NCI-H1930 (cell line): Measurements from ENCODE around the gene RPS6KA2.
"Not testable (repeated sequence)": the region's sequence is repeated elsewhere in the genome, so short reads cannot be mapped to it uniquely, and the experiment has no call there.

ENCODE experiments used
- DNase-seq, 2 experiments: peaks; one replicate each; lab custom pipeline; 2025; lab: John Stamatoyannopoulos, UW

The RPS6KA2 gene

DNA sequence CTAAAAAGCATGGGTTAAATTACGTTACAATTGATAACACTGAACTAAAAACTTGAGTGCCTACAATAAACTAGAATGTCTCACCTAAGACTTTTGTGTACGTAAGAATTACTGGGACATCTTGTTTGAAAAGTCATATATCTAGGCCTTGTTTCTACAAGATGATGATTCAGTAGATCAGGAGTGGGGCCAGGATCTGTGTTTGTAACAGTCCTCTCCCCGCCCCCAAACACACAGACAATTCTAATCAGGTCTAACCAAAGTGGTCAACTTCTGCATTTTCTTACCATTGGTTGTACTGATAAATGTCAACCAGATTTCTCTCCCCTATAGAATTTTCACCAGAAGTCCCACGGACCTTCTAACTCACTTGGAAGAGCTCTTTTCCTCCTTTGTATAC lies 97.5 kb downstream of the RPS6KA2 start:
- no peak for DNase-seq

DNA sequence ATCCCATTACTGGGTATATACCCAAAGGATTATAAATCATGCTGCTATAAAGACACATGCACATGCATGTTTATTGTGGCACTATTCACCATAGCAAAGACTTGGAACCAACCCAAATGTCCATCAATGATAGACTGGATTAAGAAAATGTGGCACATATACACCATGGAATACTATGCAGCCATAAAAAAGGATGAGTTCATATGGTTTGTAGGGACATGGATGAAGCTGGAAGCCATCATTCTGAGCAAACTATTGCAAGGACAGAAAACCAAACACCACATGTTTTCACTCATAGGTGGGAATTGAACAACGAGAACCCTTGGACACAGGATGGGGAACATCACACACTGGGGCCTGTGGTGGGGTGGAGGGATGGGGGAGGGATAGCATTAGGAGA lies 98.0 kb downstream of the RPS6KA2 start:
- DNase-seq = not testable (repeated sequence)

DNA sequence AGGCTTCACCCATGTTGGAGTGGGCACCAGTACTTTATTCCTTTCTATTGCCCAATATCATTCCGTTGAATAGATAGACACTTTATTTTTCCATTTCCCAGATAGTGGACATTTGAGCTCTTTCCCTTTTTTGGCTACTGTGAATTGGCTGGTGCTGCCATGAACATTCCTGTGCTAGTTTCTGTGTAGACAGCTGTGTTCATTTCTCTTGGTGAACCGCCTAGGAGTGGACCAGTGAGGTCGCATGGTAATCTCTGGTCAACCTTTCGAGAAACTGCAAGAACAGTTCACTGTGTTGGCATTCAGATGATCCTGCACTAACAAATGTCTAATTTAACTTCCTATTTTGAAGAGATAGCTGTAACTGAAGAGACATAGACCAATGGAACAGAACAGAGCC lies 99.2 kb downstream of the RPS6KA2 start:
- DNase-seq = no peak

DNA sequence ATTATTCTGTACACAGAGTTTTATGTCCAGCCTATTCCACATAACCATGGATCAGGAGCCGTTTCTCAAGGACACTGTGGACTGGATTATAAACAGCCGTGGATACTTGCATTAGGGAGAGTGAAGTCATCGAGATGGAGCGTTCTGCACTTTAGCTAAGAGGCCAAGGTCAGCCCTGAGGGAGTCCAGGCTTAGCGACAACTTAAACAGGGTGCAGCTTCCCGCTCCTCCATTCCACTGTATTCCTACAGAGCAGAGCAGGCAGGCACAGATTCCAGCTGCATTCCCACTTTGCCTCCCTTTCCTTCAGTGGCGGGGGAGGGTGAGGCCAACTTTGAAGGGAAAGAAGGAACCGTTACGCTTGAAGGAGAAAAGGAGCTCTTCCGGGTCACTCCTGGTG lies 100.1 kb downstream of the RPS6KA2 start:
- no peak for DNase-seq

DNA sequence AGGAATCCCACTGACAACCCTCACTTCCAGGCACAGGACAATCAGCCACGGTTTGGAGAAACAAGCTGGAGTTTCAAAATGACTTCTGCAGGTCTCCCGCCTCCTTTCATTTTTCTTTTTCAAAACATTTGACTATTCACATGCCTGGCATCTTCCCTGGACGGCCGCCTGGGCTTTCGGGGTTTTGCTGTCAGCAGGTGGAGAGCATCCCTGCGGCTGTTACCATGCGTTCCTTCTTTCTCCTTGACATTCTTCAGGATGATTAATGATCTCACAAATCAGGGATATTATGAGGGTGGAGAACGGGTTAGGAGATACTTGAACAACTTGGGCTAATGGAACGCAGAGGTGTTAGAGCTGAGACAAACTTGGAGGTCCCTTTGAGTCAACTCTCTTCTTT lies 101.5 kb downstream of the RPS6KA2 start:
- DNase-seq = no peak

DNA sequence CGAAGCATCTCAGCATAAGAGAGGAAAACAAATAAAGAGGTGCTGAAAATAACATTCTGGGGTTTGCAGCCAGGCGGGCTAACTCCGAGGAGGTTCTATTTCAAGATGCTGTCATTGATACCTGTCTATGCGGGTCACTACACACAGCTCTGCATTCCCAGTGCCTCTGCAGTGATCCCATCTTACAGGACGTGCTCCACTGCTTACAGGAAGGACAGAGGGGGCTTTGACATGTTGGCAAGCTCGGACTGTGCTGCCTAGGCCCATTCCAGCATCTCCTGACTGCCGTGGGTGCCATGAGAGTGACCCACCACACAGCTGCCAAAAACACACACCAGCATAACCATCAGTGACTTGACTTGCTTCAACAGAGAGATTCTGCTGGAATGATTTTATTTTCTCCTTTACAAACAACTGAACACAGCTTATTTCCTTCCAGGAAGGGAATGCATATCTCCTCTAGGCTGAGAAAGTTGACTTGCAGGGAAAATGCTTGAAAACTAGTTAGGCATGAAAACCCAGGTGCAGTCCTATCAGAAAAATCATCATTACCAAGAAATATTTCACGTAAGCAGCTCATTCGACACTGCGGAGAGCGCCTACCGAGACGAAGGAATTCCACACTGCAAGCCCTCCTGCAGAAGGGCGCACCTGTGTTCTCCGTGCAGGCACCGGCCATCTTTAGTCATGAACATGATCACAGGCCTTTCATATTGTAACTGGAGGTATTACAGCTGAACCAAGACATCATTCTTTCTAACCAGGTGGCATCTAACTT lies 103.1 kb downstream of the RPS6KA2 start:
- DNase-seq = no peak

DNA sequence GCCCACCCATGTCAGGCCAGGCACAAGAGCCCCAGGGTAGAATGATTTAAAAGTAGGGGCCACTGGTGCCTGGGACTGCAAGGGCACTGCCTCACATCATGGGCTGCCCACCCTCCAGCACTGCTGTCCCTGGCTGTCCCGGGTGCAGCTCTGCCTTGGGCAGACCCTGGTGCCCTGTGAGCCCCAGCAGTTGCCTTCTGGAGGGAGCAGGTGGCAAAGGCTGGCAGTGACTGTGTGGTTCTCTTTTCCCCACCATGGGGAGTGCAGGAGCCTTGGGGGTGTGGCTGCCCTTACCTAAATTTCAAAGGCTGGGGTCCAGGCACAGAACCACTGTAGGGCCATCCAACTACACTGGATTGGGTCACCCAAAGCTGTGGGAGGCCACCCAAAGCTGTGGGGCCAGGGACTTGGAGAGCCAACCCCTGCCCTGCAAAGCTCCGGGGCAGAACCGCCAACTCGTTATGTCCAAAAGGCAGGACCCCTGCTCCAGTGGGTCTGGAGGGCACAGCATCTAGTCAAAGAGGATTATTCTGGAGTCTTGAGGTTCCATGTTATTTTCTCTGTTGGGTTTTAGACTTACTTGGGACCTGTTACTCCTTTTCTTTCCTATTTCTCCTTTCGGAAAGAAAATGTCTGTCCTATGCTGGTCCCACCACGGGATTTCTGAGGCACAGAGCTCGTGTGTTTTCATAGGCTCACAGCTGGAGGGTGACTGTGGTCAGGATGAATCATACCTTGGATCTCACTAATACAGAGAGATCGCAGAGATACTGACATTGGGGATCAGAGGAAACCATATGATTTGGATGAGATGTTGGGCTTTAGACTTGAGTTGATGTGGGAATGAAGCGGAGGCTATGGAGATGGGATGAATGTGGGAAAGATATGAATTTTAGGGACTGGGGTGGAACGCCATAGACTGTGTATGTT lies 105.9 kb downstream of the RPS6KA2 start:
- DNase-seq = no peak

DNA sequence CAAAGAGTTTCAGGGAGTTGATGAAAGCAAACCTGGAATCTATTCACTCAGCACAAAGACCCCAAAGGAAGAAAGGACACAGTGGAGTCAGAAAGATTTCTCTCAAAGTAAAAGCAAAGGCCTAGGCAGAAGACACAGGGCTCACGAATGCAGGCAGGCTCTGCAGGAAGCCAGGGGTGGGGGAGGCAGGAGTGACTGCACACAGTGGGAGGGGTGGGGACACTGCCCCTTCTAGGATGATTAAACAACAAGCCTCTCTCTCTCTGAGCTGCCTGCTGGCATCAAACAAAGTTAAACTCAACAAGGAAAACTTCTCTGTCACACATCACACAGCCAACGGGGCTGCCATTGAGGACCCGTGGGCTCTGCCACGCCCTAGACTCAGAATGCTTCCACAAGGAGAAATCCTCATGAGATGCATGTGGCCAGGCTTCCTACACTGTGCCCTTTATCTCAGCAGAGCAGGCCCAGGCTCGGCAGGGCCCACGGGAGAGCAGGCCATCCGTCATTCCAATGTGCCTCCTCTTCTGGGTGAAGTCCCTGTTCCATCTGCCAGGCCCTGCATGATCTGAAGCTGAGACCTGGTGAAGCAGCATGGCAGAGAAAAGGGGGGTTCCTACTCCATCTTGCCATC lies 110.7 kb downstream of the RPS6KA2 start:
- DNase-seq = no peak

DNA sequence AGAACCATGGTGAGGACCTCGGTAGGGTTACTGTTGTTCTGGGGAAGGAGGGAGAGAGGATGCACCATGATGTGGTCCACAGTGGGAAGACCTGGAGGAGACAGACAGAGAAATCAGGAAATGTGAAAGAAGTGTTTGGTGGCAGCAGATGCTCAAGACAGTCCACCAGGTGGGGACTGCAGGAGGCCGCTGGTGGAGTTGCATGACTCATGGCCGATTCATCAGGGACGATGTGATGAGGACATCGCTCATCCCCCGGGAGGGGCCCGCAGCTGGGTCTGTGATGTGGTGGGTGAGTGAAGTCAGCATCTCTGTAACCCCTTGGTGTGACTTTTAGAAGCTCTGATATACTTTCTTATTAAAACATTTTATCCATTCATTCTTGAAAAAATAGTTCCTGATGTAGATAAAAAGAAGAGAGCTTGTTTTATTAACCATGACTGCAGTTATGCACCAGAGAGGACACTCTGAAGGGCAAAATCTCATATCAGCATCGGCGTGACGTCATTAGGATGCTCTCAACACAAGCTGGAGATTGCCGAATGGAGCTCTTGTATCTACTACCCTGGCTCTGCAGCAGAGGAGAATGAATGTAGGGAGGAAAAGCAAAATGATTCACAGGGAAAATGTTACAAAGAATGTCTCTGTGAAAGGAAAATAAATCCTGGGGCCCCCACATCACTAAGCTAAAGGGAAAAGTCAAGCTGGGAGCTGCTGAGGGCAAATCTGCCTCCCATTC lies 111.8 kb downstream of the RPS6KA2 start:
- no peak for DNase-seq

DNA sequence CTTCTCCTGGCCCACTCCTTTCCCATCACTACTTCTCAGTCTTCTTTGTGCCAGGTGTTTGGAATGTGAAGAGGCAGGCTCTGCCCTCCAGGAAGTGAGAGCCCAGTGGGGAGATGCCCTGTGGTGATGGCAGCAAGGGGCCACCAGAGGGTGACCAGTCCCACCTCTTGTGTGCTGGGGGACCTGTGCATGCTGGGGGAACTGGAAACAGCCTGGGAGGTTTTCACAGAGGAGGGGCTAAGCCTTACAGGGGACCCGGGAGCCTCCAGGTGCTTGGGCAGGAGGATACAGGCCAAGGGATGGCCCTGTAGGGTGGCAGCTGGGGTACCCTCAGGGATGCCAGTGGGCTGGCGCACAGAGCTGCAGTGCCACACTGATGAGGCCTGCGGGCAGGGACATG lies 112.9 kb downstream of the RPS6KA2 start:
- no peak for DNase-seq

DNA sequence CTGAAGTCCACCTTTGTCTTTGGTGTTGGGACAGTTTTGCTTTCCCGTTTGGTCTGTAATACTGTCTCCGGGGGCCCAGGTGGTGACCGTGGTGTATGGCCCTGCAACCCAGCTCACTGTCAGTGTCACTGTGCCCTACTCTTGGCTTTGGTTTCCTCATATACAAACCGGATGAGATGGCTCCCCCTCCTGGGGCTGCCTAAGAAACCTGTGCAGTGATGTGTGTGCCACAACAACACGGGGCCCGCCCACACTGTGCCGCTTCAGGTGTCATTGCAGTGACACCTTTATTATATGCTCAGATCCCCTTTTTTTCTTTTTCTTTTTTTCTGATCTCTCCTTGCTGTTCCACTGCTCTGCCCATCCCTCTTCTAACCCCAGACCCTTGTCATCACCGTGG lies 114.5 kb downstream of the RPS6KA2 start:
- DNase-seq = no peak

DNA sequence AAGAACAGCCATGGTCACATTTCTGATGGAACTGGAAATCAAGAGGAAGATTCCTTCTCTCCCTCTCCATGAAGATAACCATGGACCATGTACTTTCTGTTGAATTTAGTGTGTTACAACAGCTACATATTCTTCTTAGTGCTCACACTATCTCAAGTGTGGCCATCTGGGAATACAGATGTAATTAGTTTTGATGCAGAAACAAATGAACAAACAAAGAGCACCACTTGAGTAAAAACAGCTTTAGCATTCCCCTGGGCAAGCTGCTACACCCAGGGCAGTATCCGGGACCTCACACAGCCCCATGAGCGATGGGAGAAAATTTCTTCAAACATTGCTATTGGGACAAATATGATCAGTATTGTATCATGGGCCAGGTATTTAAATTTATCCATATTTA lies 115.7 kb downstream of the RPS6KA2 start:
- no peak for DNase-seq

DNA sequence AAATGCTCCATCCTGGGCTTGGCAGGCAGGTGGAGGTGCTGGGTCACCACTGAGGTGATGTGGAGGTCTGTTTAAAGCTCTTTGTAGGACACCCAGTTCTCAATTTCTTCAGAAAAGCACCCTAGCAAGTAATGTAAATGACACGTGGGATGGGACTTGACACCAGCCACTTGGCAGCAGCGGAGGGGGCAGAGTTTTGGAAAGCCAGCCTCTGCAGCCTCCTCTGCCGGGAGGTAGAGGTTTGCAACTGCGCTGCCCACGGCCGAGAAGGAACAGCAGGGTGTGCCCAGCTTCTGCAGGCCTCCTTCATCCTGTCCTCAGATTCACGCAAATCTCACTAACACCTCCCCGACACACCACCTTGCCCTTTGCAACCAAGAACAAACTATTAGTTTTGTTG lies 117.9 kb downstream of the RPS6KA2 start:
- no peak for DNase-seq

DNA sequence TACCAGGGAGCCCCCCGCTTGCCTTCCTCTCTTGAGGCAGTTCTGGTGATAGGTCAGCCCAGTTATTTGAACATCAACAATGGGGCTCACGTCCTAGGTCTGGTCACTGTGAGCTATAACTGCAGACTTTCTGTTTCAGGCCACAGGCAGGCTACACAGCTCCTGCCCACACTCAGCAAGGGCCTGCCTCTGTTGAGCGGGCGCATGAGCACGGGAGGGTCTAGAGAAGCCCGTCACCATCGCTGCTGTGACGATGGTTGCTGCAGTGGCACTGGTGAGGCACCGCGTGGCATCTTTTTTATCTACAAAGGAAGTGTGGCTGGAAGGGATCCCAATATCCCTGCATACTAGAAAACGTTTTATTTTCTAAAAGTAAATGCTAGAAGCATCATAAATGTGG lies 118.3 kb downstream of the RPS6KA2 start:
- DNase-seq = no peak

DNA sequence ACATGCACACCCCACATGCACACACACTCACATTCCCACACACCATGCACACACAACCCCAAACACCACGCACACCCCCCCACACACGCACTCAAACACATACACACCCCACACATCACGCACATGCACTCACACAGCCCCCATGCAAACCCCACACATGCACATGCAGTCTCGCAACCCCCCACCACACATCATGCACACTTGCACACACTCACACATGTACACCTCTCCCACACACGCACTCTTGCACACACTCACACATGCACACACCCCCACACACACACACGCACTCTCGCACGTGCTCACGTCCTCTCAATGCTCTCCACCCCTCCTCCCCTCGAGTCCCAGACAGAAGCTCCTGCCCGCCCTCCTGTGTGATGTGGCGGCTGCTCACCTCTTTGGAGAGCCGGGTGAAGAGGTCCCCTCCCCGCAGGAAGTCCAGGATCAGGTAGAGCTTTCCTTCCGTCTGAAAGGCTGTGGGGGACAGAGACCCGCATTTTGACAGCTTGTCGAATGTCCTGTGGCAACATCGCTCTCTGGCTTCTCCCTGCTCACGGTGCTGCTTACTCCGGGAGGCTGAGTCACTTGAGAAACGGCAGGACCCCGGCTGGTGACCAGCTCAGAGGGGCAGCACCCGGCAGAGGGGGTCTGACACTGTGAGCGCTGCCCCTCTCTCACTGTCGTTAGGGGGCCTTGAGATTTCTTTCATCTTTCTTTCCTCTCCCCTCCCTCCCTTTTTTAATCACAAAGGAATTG lies 119.1 kb downstream of the RPS6KA2 start:
- DNase-seq = no peak

DNA sequence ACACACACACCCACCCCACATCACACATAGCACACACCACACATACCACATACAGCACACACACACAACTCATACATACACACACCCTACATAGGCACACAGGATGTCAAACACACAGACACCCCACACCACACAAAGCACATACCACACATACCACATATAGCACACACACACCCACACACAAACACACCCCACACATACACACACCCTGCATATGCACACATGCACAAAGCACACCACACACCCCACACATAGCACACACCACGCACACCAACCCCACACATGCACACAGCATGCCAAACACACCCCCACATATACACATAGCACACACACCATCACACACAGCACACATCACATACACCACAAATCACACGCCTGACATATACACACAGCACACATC lies 119.7 kb downstream of the RPS6KA2 start:
- no peak for DNase-seq

DNA sequence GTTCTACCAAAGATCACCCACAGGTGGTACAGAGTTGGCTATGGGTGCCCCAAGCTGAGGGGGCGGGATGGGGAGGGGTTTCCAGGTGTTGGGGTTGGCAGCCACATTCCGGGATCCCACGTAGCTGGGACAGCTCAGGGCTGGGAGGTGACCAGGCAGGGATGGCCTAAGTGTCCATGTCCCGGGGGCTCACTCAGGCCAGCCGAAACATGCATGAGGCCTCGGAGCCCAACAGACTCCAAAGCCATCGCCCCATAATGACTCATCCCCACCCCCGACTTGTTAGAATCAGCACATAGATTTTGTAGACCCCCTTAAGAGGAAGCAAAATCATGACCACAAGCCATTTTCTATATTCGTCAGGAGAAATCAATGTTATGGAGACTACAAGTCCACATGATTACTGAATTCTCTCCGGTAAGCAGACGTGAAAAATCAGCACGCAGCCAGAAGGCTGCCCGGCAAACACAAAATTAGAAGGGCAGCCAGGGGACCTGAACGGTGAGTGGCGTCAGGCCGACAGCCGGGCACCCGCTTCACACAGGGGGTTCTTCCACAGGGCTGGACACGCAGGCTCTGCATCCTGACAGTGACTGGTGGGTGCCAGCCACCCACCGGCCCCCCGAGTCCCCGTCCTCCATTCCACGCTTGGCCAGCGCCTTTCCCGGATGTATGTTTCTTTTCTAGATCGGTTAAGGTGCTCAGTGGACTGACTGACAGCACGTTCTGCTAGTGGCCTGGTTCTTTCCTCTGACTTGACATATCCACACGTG lies 121.7 kb downstream of the RPS6KA2 start:
- no peak for DNase-seq

DNA sequence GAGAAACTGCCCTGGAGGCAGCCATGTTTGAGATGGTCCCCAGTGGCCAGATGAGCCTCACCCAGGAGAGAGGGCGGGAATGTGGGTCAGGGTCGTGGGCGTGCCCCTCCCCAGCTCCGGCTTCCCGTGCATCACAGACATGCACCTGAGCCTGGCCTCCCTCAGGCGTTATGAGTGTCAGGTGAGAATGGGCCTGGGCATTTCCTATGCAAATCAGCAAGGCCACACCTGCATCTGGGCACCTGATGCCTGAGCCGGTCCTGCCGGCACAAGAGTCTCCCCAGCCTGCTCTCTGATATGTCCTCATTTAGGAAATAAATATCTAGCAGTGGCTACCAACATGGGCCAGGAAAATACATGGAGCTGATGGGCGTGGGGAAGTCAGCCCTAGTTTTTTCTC lies 123.0 kb downstream of the RPS6KA2 start:
- no peak for DNase-seq

DNA sequence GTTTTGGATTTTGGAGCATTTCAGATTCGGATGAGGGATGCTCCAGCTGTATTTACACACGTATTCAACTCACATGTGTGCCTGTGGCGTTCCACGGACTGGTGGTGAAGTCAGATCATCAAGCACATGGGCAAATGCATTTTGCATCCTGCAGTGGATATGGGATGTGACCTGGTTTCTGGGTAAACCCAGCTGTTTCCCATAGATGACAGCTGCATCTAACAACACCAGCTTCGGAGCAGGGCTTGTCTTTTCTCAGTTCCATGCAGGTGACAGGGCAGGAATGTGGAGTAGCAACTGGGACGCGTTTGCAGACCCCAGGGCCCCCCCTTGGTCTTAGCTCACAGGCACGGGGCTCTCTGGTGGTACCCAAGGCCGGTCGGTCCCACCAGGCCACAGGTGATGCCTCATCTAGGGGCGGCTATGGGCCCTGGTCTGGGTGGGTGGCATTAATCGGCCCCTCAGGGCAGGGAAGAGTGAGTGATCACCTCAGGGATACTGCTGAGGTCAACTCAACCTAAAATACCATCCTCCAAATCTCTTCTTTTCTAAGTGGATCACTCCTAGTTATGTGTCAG lies 123.8 kb downstream of the RPS6KA2 start:
- DNase-seq = no peak

DNA sequence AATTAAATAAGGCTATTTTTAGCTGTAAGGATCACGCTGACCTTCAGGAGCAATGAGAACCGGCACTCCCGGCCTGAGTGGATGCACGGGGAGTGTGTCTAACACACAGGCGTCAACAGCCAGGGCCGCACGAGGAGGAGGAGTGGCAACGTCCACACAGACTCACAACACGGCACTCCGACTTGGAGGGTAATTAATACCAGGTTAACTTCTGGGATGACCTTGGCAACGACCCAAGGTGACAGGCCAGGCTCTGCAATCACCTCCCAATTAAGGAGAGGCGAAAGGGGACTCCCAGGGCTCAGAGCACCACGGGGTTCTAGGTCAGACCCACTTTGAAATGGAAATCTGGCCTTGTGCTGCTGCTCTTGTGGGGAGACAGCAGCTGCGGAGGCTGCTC lies 124.6 kb downstream of the RPS6KA2 start:
- no peak for DNase-seq
